ENCODE data around the gene SP7.

- TF ChIP-seq, protein P1, sequence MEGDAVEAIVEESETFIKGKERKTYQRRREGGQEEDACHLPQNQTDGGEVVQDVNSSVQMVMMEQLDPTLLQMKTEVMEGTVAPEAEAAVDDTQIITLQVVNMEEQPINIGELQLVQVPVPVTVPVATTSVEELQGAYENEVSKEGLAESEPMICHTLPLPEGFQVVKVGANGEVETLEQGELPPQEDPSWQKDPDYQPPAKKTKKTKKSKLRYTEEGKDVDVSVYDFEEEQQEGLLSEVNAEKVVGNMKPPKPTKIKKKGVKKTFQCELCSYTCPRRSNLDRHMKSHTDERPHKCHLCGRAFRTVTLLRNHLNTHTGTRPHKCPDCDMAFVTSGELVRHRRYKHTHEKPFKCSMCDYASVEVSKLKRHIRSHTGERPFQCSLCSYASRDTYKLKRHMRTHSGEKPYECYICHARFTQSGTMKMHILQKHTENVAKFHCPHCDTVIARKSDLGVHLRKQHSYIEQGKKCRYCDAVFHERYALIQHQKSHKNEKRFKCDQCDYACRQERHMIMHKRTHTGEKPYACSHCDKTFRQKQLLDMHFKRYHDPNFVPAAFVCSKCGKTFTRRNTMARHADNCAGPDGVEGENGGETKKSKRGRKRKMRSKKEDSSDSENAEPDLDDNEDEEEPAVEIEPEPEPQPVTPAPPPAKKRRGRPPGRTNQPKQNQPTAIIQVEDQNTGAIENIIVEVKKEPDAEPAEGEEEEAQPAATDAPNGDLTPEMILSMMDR (conservative IDR thresholded peaks at IDR 0.05; ENCODE audit: low read depth in 2 of 2), result no peak
- no peak for TF ChIP-seq EZH2 (IDR thresholded peaks at IDR 0.05; ENCODE audit: low read depth, unreplicated experiment)
Observed at GRCh38 chr12:53336181-53336681, at the start of gene SP7.
